SK-N-MC (cell line): ENCODE data around the gene GPC6.

ENCODE experiments used
- DNase-seq: peaks from one replicate; pipeline ENCODE4 v3.0.0-alpha.2; 2011; ENCODE audit warnings: low read depth, low spot score
- H3K27ac ChIP-seq: fragments of 200-600 bp; sonication (generic); 2 replicates; pipeline ENCODE4 v1.5.1; 2016; ENCODE audit warnings: mixed run types
- H3K36me3 ChIP-seq: fragments of 200-600 bp; sonication (generic); 2 replicates; pipeline ENCODE4 v1.6.1; 2017; ENCODE audit warnings: antibody characterized with exemption, low read length, mixed read lengths; ENCODE audit not compliant: insufficient read depth
- H3K4me3 ChIP-seq: fragments of 200-600 bp; sonication (generic); 2 replicates; pipeline ENCODE4 v1.5.1; 2016
- H3K9ac ChIP-seq: fragments of 200-600 bp; sonication (generic); 2 replicates; pipeline ENCODE4 v1.8.0; 2017; ENCODE audit warnings: mixed run types, mixed read lengths; ENCODE audit not compliant: insufficient read length
- H3K9me3 ChIP-seq: fragments of 200-600 bp; sonication (generic); 2 replicates; pipeline ENCODE4 v1.6.1; 2017; ENCODE audit warnings: low read depth, mild to moderate bottlenecking, antibody characterized with exemption, low read length, moderate library complexity, mixed read lengths
- EZH2 ChIP-seq: fragments of 200-600 bp; sonication (generic); IDR thresholded peaks from one replicate; pipeline ENCODE4 v1.6.1; 2017; ENCODE audit warnings: antibody characterized with exemption
- FOXP2 ChIP-seq: optimal IDR thresholded peaks from 2 replicates; pipeline ENCODE3; 2011; ENCODE audit warnings: mild to moderate bottlenecking, moderate library complexity; ENCODE audit not compliant: insufficient read depth; ENCODE audit errors: extremely low read length, control extremely low read depth
- POLR2AphosphoS5 ChIP-seq: IDR thresholded peaks from 2 replicates; pipeline ENCODE4 v1.6.1; 2012; ENCODE audit warnings: mild to moderate bottlenecking, low read depth, low read length, borderline replicate concordance

Gene GPC6

GRCh38 chr13:93525087-93525486 lies 298.5 kb downstream of the GPC6 start:
- TF ChIP-seq FOXP2 = no peak
- no peak for TF ChIP-seq POLR2AphosphoS5
- no peak for TF ChIP-seq EZH2
- no peak overlapping the region for H3K9ac ChIP-seq

GRCh38 chr13:93527748-93528297 lies 301.2 kb downstream of the GPC6 start:
- H3K27ac ChIP-seq = no peak overlapping the region
- DNase-seq = no peak
- H3K36me3 ChIP-seq = no peaks in the 10 kb centered on the region
- TF ChIP-seq FOXP2 = no peak
- TF ChIP-seq POLR2AphosphoS5 = no peak
- TF ChIP-seq EZH2 = no peak
- H3K9me3 ChIP-seq = no peaks in the 10 kb centered on the region
- H3K9ac ChIP-seq = no peak overlapping the region
- no peak overlapping the region for H3K4me3 ChIP-seq

More at GRCh38 chr13:93525087-93525486, 298.5 kb downstream of the GPC6 start:
- H3K36me3 ChIP-seq = no peaks in the 10 kb centered on the region
- H3K27ac ChIP-seq = no peak overlapping the region
- H3K9me3 ChIP-seq = no peaks in the 10 kb centered on the region
- DNase-seq = no peak
- H3K4me3 ChIP-seq = no peak overlapping the region

GRCh38 chr13:93529961-93530360 lies 303.4 kb downstream of the GPC6 start:
- Histone ChIP-seq H3K36me3 (no peaks in the 10 kb centered on the region), H3K27ac (no peak overlapping the region), H3K4me3 (no peak overlapping the region), H3K9ac (no peak overlapping the region), H3K9me3 (no peaks in the 10 kb centered on the region)
- DNase-seq = no peak
- TF ChIP-seq POLR2AphosphoS5 (no peak), EZH2 (no peak), FOXP2 (no peak)

GRCh38 chr13:93534181-93534700 lies 307.6 kb downstream of the GPC6 start:
- Histone ChIP-seq H3K9ac (no peak overlapping the region), H3K4me3 (no peak overlapping the region), H3K36me3 (no peaks in the 10 kb centered on the region), H3K9me3 (no peaks in the 10 kb centered on the region), H3K27ac (no peak overlapping the region)
- no peak for DNase-seq
- TF ChIP-seq EZH2 = no peak
- no peak for TF ChIP-seq FOXP2
- TF ChIP-seq POLR2AphosphoS5 = no peak

- Histone ChIP-seq H3K4me3 (no peak overlapping the region), H3K9me3 (no peaks in the 10 kb centered on the region), H3K36me3 (no peaks in the 10 kb centered on the region), H3K9ac (no peak overlapping the region), H3K27ac (no peak overlapping the region)
- no peak for DNase-seq
- no peak for TF ChIP-seq FOXP2
- no peak for TF ChIP-seq POLR2AphosphoS5
- no peak for TF ChIP-seq EZH2
Measured at GRCh38 chr13:93535251-93535650, 308.6 kb downstream of the GPC6 start.

GRCh38 chr13:93539914-93540313 lies 313.3 kb downstream of the GPC6 start:
- peaks cover 3% of the 10 kb centered on the region; the same call in 1 of the 2 replicates for H3K9me3 ChIP-seq
- no peak overlapping the region for H3K9ac ChIP-seq
- no peak overlapping the region for H3K4me3 ChIP-seq
- DNase-seq = no peak
- TF ChIP-seq POLR2AphosphoS5 (no peak), EZH2 (no peak), FOXP2 (no peak)
- no peak overlapping the region for H3K27ac ChIP-seq
- H3K36me3 ChIP-seq = no peaks in the 10 kb centered on the region

- no peak for DNase-seq
- Histone ChIP-seq H3K4me3 (no peak overlapping the region), H3K9me3 (peaks cover 3% of the 10 kb centered on the region; the same call in 1 of the 2 replicates), H3K36me3 (no peaks in the 10 kb centered on the region), H3K27ac (no peak overlapping the region), H3K9ac (no peak overlapping the region)
- TF ChIP-seq EZH2 = no peak
- no peak for TF ChIP-seq POLR2AphosphoS5
- no peak for TF ChIP-seq FOXP2
Measured at GRCh38 chr13:93547886-93548285, 321.3 kb downstream of the GPC6 start.

GRCh38 chr13:93549326-93550005 lies 322.9 kb downstream of the GPC6 start:
- H3K9ac ChIP-seq = no peak overlapping the region
- H3K36me3 ChIP-seq = no peaks in the 10 kb centered on the region
- TF ChIP-seq POLR2AphosphoS5 (no peak), EZH2 (no peak), FOXP2 (no peak)
- no peaks in the 10 kb centered on the region for H3K9me3 ChIP-seq
- no peak overlapping the region for H3K4me3 ChIP-seq
- DNase-seq = no peak
- no peak overlapping the region for H3K27ac ChIP-seq

- H3K27ac ChIP-seq = no peak overlapping the region
- no peaks in the 10 kb centered on the region for H3K9me3 ChIP-seq
- DNase-seq = no peak
- H3K4me3 ChIP-seq = no peak overlapping the region
- TF ChIP-seq EZH2 (no peak), FOXP2 (no peak), POLR2AphosphoS5 (no peak)
- no peaks in the 10 kb centered on the region for H3K36me3 ChIP-seq
- H3K9ac ChIP-seq = no peak overlapping the region
Measured at GRCh38 chr13:93550236-93550635, 323.6 kb downstream of the GPC6 start.
